ENCODE data around the gene CCDC74B.
"Not testable (repeated sequence)": the region's sequence is repeated elsewhere in the genome, so short reads cannot be mapped to it uniquely, and the experiment has no call there.

Gene CCDC74B

DNA sequence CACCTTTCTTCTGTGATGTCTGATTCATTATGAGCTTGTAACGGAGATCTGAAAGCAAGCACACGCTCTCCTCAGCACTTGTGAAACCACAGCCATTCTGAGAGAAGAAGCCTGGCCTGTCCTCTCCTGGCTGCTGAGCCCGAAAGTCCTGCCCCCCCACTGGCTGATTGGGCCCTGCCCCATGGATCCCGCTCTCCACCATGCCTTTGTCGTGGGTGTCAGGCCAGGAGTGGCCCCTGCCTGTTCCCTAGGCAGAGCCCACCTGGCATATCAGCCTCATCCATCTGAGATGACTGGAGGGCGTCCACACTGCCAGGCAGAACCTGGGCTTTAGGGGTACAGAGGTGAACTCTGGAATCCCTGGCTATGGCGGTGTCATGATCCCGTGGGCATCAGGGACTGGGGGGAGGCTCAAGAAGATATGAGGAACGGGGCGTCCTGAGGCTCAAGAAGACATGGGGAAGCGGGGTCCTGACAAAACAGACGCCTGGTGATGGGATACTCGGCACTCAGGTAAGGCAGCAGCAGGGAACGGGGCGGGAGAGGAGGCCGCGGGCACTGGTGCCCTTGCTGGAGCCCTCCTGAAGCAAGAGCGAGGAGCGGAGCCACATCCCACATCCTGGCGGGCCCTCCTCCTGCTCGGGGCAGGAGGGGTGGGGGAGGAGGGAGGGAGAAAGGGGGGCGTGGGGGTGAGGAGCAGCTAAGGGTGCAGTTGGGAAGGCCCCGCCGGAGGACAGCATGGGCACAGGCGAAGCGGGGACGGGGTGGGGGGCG is 1.5 kb downstream of the CCDC74B start:
- not testable (repeated sequence) for H3K27ac ChIP-seq (ENCODE audit: low read depth, low read length); H3K36me3 ChIP-seq (ENCODE audit: control insufficient read depth, insufficient read depth, low read length); H3K4me1 ChIP-seq (ENCODE audit: control insufficient read depth, insufficient read depth, low read length); H3K9me3 ChIP-seq (ENCODE audit: control insufficient read depth, insufficient read depth, low read length); H3K27me3 ChIP-seq (ENCODE audit: control insufficient read depth, insufficient read depth, low read length); H3K9ac ChIP-seq (ENCODE audit: low read depth, low read length)
- H3K4me3 ChIP-seq (ENCODE audit: low read depth, low read length): peak overlapping the region; percentile 40; the same call in 1 of the 2 replicates

DNA sequence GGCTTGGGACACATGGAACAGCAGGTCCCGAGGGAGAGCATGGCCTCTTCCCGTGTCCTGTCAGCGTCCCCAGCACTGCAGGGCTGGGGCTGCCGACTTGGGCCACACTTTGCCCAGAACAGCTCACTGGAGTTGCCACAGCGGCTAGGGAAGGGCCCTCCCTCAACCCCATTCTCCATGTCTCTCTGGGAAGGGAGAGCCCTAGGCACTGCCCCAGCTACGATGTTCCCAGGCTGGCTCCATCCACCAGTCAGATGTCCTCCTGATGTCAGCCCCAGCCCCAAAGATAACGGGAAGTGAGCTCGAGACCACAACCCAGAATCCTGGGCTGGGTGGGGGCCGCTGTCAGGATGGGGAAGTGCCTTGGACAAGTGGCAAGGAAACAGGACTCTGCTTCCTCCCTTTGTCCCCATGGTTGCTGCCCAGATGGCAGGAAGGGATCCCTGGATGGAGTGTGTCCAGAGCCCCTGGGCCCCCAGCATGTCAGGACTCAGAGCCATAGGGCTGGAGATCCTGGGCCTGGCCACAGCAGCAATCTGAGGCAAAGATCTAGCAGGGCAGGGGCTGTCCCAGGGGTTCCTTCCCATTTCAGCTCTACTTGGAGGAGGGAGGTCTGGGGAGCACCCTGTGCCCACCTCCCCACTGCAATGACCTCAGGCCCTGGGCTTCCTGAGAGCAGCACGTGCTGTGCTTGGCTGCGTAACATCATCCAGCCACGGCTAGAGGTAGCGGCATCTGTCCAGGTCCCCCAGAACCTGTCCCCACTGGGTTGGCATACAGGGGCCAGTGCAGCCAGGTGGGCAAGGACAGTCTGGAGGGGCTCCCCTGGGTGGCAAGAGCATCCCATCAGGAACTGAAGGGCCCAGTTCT is 2.3 kb downstream of the CCDC74B start:
- H3K27me3 ChIP-seq (ENCODE audit: control insufficient read depth, insufficient read depth, low read length); H3K9ac ChIP-seq (ENCODE audit: low read depth, low read length); H3K27ac ChIP-seq (ENCODE audit: low read depth, low read length); H3K4me3 ChIP-seq (ENCODE audit: low read depth, low read length); H3K4me1 ChIP-seq (ENCODE audit: control insufficient read depth, insufficient read depth, low read length); H3K36me3 ChIP-seq (ENCODE audit: control insufficient read depth, insufficient read depth, low read length); H3K9me3 ChIP-seq (ENCODE audit: control insufficient read depth, insufficient read depth, low read length): not testable (repeated sequence)

DNA sequence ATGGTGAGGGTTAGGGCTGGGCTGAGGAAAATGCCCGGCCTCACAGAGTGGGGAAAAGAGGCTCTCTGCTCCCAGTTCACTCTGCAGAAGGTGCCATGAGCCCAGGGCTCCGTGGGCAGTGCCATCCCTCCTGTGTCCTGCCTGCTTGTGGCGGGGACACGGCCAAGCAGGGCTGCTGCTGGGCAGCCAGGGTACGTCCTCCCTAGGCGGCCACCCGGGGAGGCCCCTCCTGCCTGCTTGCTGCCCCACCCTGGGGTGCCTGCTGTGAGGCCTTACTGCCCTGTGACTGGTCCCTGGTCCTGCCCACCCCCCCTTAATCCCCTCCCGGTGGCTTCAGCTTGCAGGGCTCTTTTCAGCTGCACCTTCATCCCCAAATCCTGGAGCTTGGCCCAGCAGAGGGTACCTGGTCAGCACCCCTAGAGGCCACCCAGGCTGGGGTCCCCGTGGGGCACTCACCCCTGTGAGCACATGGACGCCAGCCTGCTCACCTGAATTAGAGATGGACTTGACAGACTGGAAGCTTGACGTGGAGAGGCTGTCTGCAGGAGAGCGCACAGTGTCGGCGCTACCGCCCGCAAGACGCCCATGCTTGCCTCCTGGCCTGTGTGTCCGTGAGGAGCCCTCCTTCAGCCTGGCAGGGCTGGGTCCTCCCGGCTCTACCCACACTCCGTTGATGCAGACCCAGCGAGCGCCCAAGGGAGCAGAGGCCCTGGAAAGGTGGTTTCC is 3.1 kb downstream of the CCDC74B start:
- not testable (repeated sequence) for H3K4me1 ChIP-seq (ENCODE audit: control insufficient read depth, insufficient read depth, low read length); H3K9ac ChIP-seq (ENCODE audit: low read depth, low read length); H3K27me3 ChIP-seq (ENCODE audit: control insufficient read depth, insufficient read depth, low read length); H3K4me3 ChIP-seq (ENCODE audit: low read depth, low read length); H3K9me3 ChIP-seq (ENCODE audit: control insufficient read depth, insufficient read depth, low read length); H3K27ac ChIP-seq (ENCODE audit: low read depth, low read length); H3K36me3 ChIP-seq (ENCODE audit: control insufficient read depth, insufficient read depth, low read length)

DNA sequence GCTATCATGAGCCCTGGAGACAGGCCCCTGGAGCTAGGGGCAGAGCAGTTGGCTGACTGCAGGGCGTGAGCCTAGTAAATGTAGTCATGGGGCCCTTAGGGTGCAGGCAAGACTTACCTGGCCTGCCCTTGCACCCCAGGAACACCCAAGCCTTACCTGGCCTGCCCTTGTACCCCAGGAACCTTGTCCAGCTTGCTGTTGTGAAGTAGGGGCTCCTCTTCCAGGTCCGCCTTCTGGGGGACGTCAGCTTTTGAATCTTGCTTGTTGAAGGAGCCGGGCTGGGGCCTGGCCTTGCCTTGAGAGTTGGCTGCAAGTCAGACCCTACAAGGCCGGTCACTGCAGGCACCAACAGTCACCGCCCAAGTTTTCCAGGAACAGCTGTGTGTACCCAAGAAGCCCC is 3.9 kb downstream of the CCDC74B start:
- not testable (repeated sequence) for H3K4me3 ChIP-seq (ENCODE audit: low read depth, low read length); H3K9me3 ChIP-seq (ENCODE audit: control insufficient read depth, insufficient read depth, low read length); H3K9ac ChIP-seq (ENCODE audit: low read depth, low read length); H3K4me1 ChIP-seq (ENCODE audit: control insufficient read depth, insufficient read depth, low read length); H3K36me3 ChIP-seq (ENCODE audit: control insufficient read depth, insufficient read depth, low read length); H3K27me3 ChIP-seq (ENCODE audit: control insufficient read depth, insufficient read depth, low read length); H3K27ac ChIP-seq (ENCODE audit: low read depth, low read length)

DNA sequence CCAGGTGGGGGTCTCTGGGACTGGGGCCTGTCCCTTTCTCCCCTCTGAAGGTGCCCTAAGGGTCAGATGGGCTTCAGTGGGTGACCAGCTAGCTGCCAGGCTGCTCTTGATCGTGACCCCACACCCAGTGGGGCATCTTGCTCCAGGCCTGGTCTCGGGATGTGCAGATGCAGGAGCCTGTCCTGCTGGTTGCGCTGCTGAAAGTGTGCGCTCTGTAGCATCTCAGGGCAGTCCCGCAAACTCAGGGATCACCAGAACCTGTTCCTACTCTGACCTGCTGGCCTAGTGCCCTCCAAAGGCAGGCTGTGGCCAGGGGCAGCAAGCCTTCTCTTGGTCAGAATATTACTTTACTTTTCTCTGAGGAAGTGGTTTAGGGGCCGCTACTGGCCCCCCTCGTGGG is 4.4 kb downstream of the CCDC74B start:
- H3K27me3 ChIP-seq (ENCODE audit: control insufficient read depth, insufficient read depth, low read length); H3K27ac ChIP-seq (ENCODE audit: low read depth, low read length); H3K4me1 ChIP-seq (ENCODE audit: control insufficient read depth, insufficient read depth, low read length); H3K9me3 ChIP-seq (ENCODE audit: control insufficient read depth, insufficient read depth, low read length); H3K9ac ChIP-seq (ENCODE audit: low read depth, low read length); H3K4me3 ChIP-seq (ENCODE audit: low read depth, low read length); H3K36me3 ChIP-seq (ENCODE audit: control insufficient read depth, insufficient read depth, low read length): not testable (repeated sequence)

DNA sequence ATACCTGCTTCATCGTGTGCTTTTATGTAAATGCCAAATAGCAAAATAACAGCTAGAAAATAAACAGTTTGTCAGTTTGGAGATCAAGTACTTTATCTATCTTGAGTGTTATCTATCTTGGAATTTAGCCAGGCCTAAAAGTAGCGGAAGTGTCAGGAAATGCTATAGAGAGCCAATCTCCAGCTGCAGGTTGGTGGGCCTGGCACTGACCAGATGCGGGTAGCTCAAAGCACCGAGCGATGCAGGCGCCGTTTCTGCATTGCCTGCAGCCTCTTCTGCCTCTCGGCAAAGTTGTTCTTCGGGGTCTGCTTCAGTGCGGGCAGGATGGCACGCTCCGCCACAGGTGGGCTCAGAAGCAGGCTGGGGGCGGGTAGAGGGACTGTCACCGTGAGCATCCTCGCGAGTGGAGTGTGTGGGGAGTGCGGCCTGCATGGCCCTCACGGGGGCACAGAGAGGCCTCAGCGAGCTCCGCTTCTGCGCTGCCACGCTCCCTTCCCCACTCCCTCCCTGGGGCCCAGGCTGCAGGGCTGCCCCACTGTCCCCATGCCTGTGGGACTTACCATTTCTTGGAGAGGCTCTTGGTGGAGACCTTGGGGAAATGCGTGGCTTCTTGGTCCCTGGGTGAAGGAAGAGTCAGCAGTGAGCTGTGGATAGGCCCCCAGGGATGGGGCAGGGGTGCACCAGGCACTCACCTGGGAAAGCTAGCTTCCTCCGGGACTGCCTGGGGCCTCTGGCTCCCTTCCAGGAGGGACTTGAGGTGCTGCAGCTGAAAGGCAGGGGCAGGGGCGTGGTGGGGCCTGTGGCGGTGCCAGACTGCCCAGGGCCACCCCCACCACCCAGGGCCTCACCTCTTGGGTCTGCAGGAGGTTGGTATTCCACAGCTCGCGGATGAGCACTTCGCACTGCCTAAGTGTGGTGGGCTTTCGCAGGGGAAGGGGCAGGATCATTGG is 5.3 kb downstream of the CCDC74B start:
- H3K9me3 ChIP-seq (ENCODE audit: control insufficient read depth, insufficient read depth, low read length); H3K4me1 ChIP-seq (ENCODE audit: control insufficient read depth, insufficient read depth, low read length); H3K27ac ChIP-seq (ENCODE audit: low read depth, low read length); H3K27me3 ChIP-seq (ENCODE audit: control insufficient read depth, insufficient read depth, low read length); H3K36me3 ChIP-seq (ENCODE audit: control insufficient read depth, insufficient read depth, low read length); H3K9ac ChIP-seq (ENCODE audit: low read depth, low read length); H3K4me3 ChIP-seq (ENCODE audit: low read depth, low read length): not testable (repeated sequence)

DNA sequence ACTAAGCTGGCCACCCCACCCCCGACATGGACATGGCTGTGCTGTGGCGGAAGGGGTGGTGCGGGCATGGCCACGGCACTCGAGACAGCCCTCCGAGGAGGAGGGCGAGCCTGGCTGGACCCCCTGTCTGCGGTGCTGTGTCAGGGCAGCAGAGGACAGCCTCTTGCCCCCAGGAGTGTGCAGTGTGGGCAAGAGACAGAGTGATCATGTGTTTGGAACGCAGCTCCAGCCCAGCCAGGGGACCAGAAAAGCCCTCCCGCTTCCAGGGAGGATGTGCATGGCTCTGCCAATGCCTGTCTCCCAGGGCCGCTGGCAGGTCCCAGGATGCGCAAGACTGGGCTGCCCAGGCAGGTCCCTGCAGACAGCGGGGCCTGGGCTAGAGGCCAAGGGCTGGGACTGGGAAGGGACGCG is 6.1 kb downstream of the CCDC74B start:
- not testable (repeated sequence) for H3K36me3 ChIP-seq (ENCODE audit: control insufficient read depth, insufficient read depth, low read length); H3K9ac ChIP-seq (ENCODE audit: low read depth, low read length); H3K9me3 ChIP-seq (ENCODE audit: control insufficient read depth, insufficient read depth, low read length); H3K4me3 ChIP-seq (ENCODE audit: low read depth, low read length); H3K4me1 ChIP-seq (ENCODE audit: control insufficient read depth, insufficient read depth, low read length); H3K27ac ChIP-seq (ENCODE audit: low read depth, low read length); H3K27me3 ChIP-seq (ENCODE audit: control insufficient read depth, insufficient read depth, low read length)

DNA sequence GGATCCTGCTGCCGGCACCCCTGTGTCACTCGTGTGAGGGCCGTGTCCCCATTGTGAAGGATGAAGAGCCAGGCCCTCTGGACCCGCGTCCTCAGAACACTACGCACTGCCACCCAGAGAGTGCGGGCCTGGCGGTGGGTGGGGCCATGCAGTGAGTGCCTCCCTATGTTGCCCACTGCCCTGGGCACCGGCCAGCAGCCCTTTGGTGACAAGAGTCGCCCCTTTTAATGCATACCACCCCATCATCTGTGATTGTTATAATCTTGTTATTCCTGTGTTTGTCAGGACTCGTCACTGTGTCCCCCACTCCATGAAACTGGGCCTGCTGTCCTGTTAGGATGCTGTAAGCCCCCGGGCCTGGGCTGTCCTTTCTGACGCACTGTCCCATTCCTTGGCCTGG is 6.6 kb downstream of the CCDC74B start:
- H3K9ac ChIP-seq (ENCODE audit: low read depth, low read length); H3K9me3 ChIP-seq (ENCODE audit: control insufficient read depth, insufficient read depth, low read length); H3K36me3 ChIP-seq (ENCODE audit: control insufficient read depth, insufficient read depth, low read length); H3K27ac ChIP-seq (ENCODE audit: low read depth, low read length); H3K4me3 ChIP-seq (ENCODE audit: low read depth, low read length); H3K4me1 ChIP-seq (ENCODE audit: control insufficient read depth, insufficient read depth, low read length); H3K27me3 ChIP-seq (ENCODE audit: control insufficient read depth, insufficient read depth, low read length): not testable (repeated sequence)

DNA sequence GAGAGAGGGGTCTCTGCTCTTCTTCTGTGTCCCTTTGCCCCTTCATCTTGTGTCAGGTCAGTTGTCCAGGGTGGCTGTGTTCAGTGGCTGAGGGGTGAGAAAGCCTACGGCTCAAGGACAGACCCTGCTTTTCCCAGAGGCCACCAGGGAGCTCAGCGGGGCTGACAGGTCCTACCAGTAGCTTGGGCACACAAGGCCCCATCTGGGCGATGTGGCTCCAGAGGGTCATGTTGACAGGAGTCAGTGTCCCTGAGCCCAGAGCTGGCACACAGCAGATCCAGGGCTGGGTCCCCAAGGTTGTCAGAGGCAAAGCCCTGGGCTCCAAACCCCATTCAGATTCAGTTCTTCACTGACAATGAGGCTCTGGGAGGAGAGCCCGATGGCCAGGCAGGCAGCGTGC is 7.8 kb downstream of the CCDC74B start:
- not testable (repeated sequence) for H3K4me1 ChIP-seq (ENCODE audit: control insufficient read depth, insufficient read depth, low read length); H3K36me3 ChIP-seq (ENCODE audit: control insufficient read depth, insufficient read depth, low read length); H3K9me3 ChIP-seq (ENCODE audit: control insufficient read depth, insufficient read depth, low read length); H3K4me3 ChIP-seq (ENCODE audit: low read depth, low read length); H3K27ac ChIP-seq (ENCODE audit: low read depth, low read length); H3K9ac ChIP-seq (ENCODE audit: low read depth, low read length); H3K27me3 ChIP-seq (ENCODE audit: control insufficient read depth, insufficient read depth, low read length)

DNA sequence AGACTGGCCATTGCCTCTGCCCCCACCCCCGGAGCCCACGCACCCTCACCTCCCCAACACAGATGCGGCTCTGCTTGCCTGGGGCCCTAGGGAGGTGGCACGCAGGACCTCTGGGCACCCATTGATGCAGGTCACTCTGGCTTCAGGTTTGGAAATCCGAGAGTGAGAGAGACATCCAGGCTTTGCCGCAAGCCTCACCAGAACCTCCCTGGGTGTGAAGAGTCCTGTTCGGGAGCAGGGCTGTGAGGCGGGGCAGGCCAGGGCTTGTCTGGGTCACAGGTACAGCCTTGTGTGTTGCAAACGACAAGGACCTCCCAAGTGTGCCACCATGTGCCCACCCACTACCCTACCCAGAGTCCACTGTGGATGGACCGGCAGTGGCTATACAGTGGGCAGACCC is 8.4 kb downstream of the CCDC74B start:
- H3K36me3 ChIP-seq (ENCODE audit: control insufficient read depth, insufficient read depth, low read length); H3K27me3 ChIP-seq (ENCODE audit: control insufficient read depth, insufficient read depth, low read length); H3K4me1 ChIP-seq (ENCODE audit: control insufficient read depth, insufficient read depth, low read length); H3K4me3 ChIP-seq (ENCODE audit: low read depth, low read length); H3K9me3 ChIP-seq (ENCODE audit: control insufficient read depth, insufficient read depth, low read length); H3K27ac ChIP-seq (ENCODE audit: low read depth, low read length); H3K9ac ChIP-seq (ENCODE audit: low read depth, low read length): not testable (repeated sequence)

Measured in HUES48 (cell line).